Lower leg skin (tissue), 3 donors: ENCODE results near the gene DHX36.

Experiments
- CTCF ChIP-seq, 3 donors: fragments of 450-650 bp; IDR thresholded peaks; one replicate each; pipeline ENCODE4 v1.5.1; 2016; ENCODE audit warnings: antibody characterized with exemption in 3 of 3, mild to moderate bottlenecking in 3 of 3, moderate library complexity in 2 of 3
- POLR2A ChIP-seq, 2 donors: fragments of 450-650 bp; IDR thresholded peaks; one replicate each; pipeline ENCODE4 v1.6.1; 2016 to 2017; ENCODE audit warnings: antibody characterized with exemption in 2 of 2, mild to moderate bottlenecking in 1 of 2, moderate library complexity in 1 of 2

GRCh38 chr3:154254527-154254926, 69.8 kb downstream of the DHX36 start:
- TF ChIP-seq POLR2A (IDR thresholded peaks at IDR 0.05) (no peak), CTCF (IDR thresholded peaks at IDR 0.05) (no peak)
